Fibroblast of lung (primary cell): Measurements from ENCODE around the gene LCN1. TPM values are rescaled to one million over a fixed set of nuclear protein-coding genes. Genes with fewer than 3 reads are reported as not detected.

Source experiments
- DNase-seq, 2 donors: peaks; one replicate each; pipeline versions ENCODE4 v3.0.0 to v3.0.0-alpha.2; 2010; ENCODE audit warnings: low read depth in 2 of 2
- H2AFZ ChIP-seq: 2 replicates; pipeline ENCODE4 v1.5.1; 2012; ENCODE audit warnings: low read length, control low read depth, inconsistent platforms
- H3K27ac ChIP-seq: 2 replicates; pipeline ENCODE4 v1.5.1; 2011; ENCODE audit warnings: low read length, control low read depth; ENCODE audit not compliant: insufficient read depth
- H3K27me3 ChIP-seq: 2 replicates; pipeline ENCODE4 v1.5.1; 2011; ENCODE audit warnings: mild to moderate bottlenecking, low read length; ENCODE audit not compliant: control insufficient read depth, insufficient read depth
- H3K36me3 ChIP-seq: 2 replicates; pipeline ENCODE4 v1.5.1; 2011; ENCODE audit warnings: low read length; ENCODE audit not compliant: control insufficient read depth, insufficient read depth
- H3K4me1 ChIP-seq: 2 replicates; pipeline ENCODE4 v1.5.1; 2011; ENCODE audit warnings: low read length; ENCODE audit not compliant: control insufficient read depth, insufficient read depth; ENCODE audit errors: extremely low read depth
- H3K4me2 ChIP-seq: 2 replicates; pipeline ENCODE4 v1.5.1; 2011; ENCODE audit warnings: low read length, control low read depth; ENCODE audit not compliant: insufficient read depth; ENCODE audit errors: extremely low read depth
- H3K4me3 ChIP-seq, 4 experiments: fragments of 200-600 bp in 1 of 4; sonication (generic) in 1 of 4; replicated peaks in 1 of 4; 2 replicates each; pipeline ENCODE4 v1.5.1; 2011 to 2016; ENCODE audit warnings: low read length in 4 of 4, low read depth in 3 of 4, mild to moderate bottlenecking in 3 of 4, control low read depth in 2 of 4, inconsistent platforms in 1 of 4, mixed read lengths in 1 of 4; ENCODE audit not compliant: insufficient read depth in 1 of 4; ENCODE audit errors: control extremely low read depth in 1 of 4
- H3K79me2 ChIP-seq: 2 replicates; pipeline ENCODE4 v1.5.1; 2012; ENCODE audit warnings: mild to moderate bottlenecking, low read length, inconsistent platforms; ENCODE audit not compliant: control insufficient read depth, insufficient read depth
- H3K9ac ChIP-seq: 2 replicates; pipeline ENCODE4 v1.5.1; 2011; ENCODE audit warnings: mild to moderate bottlenecking, low read length, control low read depth; ENCODE audit not compliant: insufficient read depth
- H3K9me3 ChIP-seq: 2 replicates; pipeline ENCODE4 v1.5.1; 2012; ENCODE audit warnings: low read depth, low read length; ENCODE audit not compliant: control insufficient read depth, insufficient read depth
- H4K20me1 ChIP-seq: 2 replicates; pipeline ENCODE4 v1.5.1; 2011; ENCODE audit warnings: low read length; ENCODE audit not compliant: control insufficient read depth, insufficient read depth; ENCODE audit errors: extremely low read depth
- CTCF ChIP-seq, 2 donors: IDR thresholded peaks in 1 of 2; conservative IDR thresholded peaks in 1 of 2; 1 replicate in 1 of 2; 2 replicates in 1 of 2; pipeline ENCODE4 v1.5.1; 2011 to 2012; ENCODE audit warnings: low read length in 2 of 2, control low read depth in 1 of 2, inconsistent platforms in 1 of 2, low read depth in 1 of 2, mild to moderate bottlenecking in 1 of 2
- EZH2 ChIP-seq: IDR thresholded peaks from 2 replicates; pipeline ENCODE4 v1.5.1; 2012; ENCODE audit warnings: low read length, control low read depth, mild to moderate bottlenecking; ENCODE audit errors: missing control alignments
- polyA plus RNA-seq, 2 donors: library from polyadenylated mRNA; depleted of rRNA in 1 of 2; stranded (reverse) in 1 of 2; unstranded in 1 of 2; fragments of >200 nt; gene quantifications; 2 replicates each; pipeline ENCODE4 v1.2.1, GENCODE V29; 2011 to 2012; ENCODE audit warnings: missing spikeins in 1 of 2
- total RNA-seq: library from RNA; depleted of rRNA; stranded (reverse); fragments of >200 nt; gene quantifications from 2 replicates; pipeline ENCODE4 v1.2.1, GENCODE V29; 2014

LCN1 gene
- total and polyA plus RNA-seq, 2 donors (not counting 1 experiment from before 2014, with no cell fraction given): not detected

DNA sequence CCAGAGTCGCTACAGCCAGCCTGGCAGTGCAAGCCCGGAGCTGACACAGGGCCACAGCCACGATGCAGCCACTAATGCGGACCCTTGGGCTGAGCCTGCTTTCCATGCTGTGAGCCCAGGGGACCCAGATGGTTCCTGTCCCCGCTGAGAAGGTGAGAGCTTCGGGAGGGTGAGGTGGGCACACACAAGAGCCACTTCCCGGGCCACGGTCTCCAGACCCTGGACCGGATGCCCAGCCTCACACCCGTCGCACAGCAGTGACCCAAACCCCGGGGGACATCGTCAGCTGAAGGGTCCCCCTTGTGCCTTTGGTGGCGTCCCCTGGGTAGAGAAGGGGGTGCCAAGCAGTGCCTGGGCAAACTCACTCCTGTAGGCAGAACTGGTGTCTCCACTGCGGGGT, 53.7 kb downstream of the LCN1 start:
- Histone ChIP-seq H3K4me3 (no peak overlapping the region), H4K20me1 (no peaks in the 10 kb centered on the region), H2AFZ (no peak overlapping the region), H3K4me2 (no peak overlapping the region), H3K4me1 (no peaks in the 10 kb centered on the region), H3K36me3 (no peaks in the 10 kb centered on the region), H3K27me3 (no peaks in the 10 kb centered on the region), H3K27ac (no peak overlapping the region), H3K79me2 (no peaks in the 10 kb centered on the region), H3K9ac (no peak overlapping the region), H3K9me3 (no peaks in the 10 kb centered on the region)
- TF ChIP-seq CTCF (conservative IDR thresholded peaks at IDR 0.05 in 1 of 2, IDR thresholded peaks at IDR 0.05 in 1 of 2; ENCODE audit: low read depth in 1 of 2, low read length in 2 of 2) (no peak), EZH2 (no peak)
- no peak for DNase-seq

Other genes with a start within 250 kb of the LCN1 start
- 8.7 and 8.9 TPM in 2 replicates for gene PPP1R26, start 41.7 kb upstream of the LCN1 start, total RNA-seq
- 1.7 and 2.9 TPM in 2 replicates for gene PPP1R26, start 41.7 kb upstream of the LCN1 start, polyA plus RNA-seq
- 10.4 and 11.6 TPM in 2 replicates for gene MRPS2, start 20.8 kb upstream of the LCN1 start, total RNA-seq
- 43.6 and 73.1 TPM in 2 replicates for gene MRPS2, start 20.8 kb upstream of the LCN1 start, polyA plus RNA-seq
- gene OBP2A, start 24.7 kb downstream of the LCN1 start, total RNA-seq: not detected in 2 replicates
- gene OBP2A, start 24.7 kb downstream of the LCN1 start, polyA plus RNA-seq: not detected in 2 replicates
- gene PAEP, start 40.3 kb downstream of the LCN1 start, total RNA-seq: not detected in 2 replicates
- gene PAEP, start 40.3 kb downstream of the LCN1 start, polyA plus RNA-seq: not detected in 2 replicates
- not detected in 2 replicates for gene GLT6D1, start 118.1 kb downstream of the LCN1 start, total RNA-seq
- not detected in 2 replicates for gene GLT6D1, start 118.1 kb downstream of the LCN1 start, polyA plus RNA-seq
- gene LCN9, start 141.9 kb downstream of the LCN1 start, total RNA-seq: not detected in 2 replicates
- gene LCN9, start 141.9 kb downstream of the LCN1 start, polyA plus RNA-seq: not detected in 2 replicates
- gene SOHLH1, start 178.0 kb downstream of the LCN1 start, total RNA-seq: not detected in 2 replicates
- gene SOHLH1, start 178.0 kb downstream of the LCN1 start, polyA plus RNA-seq: not detected in 2 replicates
- not detected in 2 replicates for gene KCNT1, start 180.7 kb downstream of the LCN1 start, total RNA-seq
- gene KCNT1, start 180.7 kb downstream of the LCN1 start, polyA plus RNA-seq: not detected in 2 replicates